ENCODE measurements around the gene ARHGAP6.

The ARHGAP6 gene, protein sequence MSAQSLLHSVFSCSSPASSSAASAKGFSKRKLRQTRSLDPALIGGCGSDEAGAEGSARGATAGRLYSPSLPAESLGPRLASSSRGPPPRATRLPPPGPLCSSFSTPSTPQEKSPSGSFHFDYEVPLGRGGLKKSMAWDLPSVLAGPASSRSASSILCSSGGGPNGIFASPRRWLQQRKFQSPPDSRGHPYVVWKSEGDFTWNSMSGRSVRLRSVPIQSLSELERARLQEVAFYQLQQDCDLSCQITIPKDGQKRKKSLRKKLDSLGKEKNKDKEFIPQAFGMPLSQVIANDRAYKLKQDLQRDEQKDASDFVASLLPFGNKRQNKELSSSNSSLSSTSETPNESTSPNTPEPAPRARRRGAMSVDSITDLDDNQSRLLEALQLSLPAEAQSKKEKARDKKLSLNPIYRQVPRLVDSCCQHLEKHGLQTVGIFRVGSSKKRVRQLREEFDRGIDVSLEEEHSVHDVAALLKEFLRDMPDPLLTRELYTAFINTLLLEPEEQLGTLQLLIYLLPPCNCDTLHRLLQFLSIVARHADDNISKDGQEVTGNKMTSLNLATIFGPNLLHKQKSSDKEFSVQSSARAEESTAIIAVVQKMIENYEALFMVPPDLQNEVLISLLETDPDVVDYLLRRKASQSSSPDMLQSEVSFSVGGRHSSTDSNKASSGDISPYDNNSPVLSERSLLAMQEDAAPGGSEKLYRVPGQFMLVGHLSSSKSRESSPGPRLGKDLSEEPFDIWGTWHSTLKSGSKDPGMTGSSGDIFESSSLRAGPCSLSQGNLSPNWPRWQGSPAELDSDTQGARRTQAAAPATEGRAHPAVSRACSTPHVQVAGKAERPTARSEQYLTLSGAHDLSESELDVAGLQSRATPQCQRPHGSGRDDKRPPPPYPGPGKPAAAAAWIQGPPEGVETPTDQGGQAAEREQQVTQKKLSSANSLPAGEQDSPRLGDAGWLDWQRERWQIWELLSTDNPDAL (N-terminal part only)

DNA sequence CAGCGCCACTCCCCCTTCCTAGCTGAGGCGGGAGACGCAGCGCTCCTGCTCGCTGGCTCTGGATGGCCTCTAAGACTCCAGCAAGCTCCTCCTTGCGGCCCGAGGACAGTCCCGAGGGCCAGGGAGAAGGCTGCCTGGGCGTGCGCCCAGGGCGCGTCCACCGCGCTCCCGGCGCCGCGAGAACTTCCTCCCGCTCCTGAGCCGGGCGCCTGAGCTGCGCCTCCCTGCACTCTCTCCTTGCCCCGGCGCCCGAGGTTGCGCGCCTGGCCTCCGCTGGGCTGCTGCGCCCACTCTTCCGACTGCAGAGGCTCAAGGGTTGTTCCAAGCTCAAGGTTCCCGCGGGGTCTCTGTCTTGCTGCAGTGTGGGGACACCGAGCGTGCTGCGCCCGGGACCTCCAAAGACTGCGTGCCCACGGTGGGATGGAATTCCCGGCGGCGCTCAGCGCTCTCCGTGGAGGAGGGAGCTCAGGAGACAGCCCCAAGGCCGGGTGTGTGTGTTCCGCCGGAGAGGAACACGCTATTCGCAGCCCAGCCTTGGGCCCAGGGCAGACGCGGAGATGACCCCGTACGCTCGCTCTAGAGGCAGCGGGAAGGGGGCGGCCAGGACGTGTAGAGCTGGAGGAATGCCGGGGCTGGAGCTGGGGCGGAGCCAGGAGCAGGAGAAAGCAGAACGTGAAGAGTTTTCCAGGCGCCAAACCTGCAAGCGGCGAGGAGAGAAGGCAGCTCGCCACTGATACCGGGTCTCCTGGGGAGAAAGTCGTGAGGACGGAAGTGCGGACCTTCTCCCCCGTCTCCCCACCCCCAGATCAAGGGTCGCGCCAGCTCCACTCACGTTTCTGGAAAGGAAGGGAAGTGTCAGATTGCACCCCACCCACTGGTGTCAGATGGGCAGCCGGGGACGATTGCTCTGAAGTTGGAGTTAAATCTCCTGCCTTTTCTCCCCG, at the start of gene ARHGAP6:
Gene ARHGAP6 (minus strand): TSS at position 753 of the 944 bp plus-strand sequence. CDS start 1,092 bp downstream, outside the sequence.
- no peaks in the 10 kb centered on the region for H3K36me3 ChIP-seq (ENCODE audit: insufficient read depth, low read length)

DNA sequence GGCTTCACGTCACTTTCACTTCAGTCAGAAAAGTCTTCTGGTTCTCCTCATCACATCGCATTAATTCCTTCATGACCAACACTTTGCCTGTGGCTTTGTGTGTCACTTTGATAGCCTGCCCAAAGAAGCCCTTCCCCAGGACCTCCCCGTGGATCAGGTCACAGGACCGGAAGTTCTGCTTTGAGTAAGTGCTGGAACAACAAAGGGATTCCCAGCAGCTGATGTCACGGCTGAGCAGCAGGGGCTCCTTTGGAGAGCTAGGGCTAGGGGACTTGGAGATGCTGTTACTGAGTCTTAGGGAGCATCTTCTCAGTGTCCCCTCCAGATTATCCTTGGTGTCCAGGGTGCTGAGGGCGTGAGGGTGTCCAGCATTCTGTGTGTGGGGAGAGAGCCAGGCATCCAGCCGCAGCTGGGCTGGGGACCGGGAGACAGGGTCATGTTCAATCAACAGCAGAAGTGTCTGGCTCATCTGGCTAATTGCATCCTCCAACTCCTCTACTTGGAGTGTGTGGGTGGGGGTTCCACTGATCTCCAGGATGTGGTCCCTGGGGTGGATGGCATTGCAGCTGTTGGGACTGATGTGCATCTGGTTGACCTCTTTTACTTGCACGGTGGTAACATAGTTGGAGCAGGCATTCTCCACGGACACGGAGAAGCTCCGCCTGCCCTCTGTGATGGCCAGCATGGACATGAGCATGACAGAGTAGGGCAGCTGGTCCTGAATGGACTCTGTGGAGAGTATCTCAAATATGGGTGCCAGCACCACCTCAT, 39.2 kb upstream of the ARHGAP6 start:
- Histone ChIP-seq H3K9me3 (ENCODE audit: control insufficient read depth, insufficient read depth, low read length) (peaks cover 3% of the 10 kb centered on the region; the same call in 1 of the 2 replicates), H3K4me1 (ENCODE audit: insufficient read depth, low read length) (0 out of 2 replicates have a peak, but pooled peaks cover 10% of the 10 kb centered on the region), H3K9ac (ENCODE audit: low read depth, low read length) (no peak overlapping the region), H3K36me3 (ENCODE audit: insufficient read depth, low read length) (no peaks in the 10 kb centered on the region)

More for the DNA sequence above, at the start of gene ARHGAP6:
- Histone ChIP-seq H3K9me3 (ENCODE audit: control insufficient read depth, insufficient read depth, low read length) (no peaks in the 10 kb centered on the region), H3K9ac (ENCODE audit: low read depth, low read length) (peak within 1 kb of the TSS; percentile 71; the same call in 1 of the 2 replicates), H3K4me1 (ENCODE audit: insufficient read depth, low read length) (no peaks in the 10 kb centered on the region)

DNA sequence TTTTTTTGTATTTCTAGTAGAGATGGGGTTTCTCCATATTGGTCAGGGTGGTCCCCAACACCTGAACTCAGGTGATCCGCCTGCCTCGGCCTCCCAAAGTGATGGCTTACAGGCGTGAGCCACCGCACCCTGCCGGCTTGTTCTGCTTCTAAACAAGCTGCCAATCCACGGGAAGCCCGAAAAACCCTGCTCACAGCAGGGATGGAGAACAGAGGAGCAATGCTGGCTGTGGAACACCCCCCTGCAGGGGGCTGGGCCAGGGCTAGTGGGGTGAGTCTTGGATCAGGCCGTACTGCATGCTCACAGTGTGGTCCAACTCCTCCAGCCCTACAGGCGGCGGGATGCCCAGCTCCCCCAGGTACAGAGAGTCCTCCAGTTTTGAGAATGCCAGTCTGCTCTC, 38.1 kb upstream of the ARHGAP6 start:
- Histone ChIP-seq H3K36me3 (ENCODE audit: insufficient read depth, low read length) (no peaks in the 10 kb centered on the region), H3K9me3 (ENCODE audit: control insufficient read depth, insufficient read depth, low read length) (peaks cover 3% of the 10 kb centered on the region; the same call in 1 of the 2 replicates), H3K9ac (ENCODE audit: low read depth, low read length) (no peak overlapping the region), H3K4me1 (ENCODE audit: insufficient read depth, low read length) (0 out of 2 replicates have a peak, but pooled peaks cover 10% of the 10 kb centered on the region)

DNA sequence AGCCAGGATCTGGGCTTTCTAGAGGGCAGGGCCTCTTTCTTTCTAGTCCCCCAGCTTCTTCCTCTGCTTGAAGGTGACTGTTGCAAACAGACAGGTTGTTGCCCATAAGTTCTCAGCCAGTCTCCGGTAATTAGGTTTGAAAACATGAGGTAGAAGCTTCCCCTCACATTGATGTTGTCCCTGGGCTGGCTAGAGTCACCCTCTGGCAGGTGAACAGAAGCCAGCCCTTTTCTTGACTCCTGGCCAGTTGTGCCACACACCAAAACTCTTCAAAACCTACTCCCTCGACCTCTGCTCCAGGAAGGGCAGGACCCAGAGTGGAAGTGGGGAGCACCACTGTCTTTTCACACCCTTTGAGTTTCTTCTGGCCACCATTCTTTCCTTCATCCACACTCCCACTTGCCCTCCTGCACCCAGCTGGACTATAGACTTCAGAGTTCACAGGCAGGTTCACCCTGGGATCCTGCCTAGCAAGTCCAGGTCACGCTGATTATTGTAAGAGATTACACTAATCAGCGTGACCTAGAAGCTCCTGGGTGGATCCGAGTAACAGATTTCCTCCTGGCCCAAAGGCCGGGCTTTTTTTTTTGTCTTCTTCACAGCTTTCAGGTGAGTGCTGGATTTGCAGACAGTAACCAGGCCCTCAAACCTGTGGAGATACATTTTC, 37.4 kb upstream of the ARHGAP6 start:
- Histone ChIP-seq H3K9me3 (ENCODE audit: control insufficient read depth, insufficient read depth, low read length) (peaks cover 3% of the 10 kb centered on the region; the same call in 1 of the 2 replicates), H3K4me1 (ENCODE audit: insufficient read depth, low read length) (0 out of 2 replicates have a peak, but pooled peaks cover 10% of the 10 kb centered on the region), H3K9ac (ENCODE audit: low read depth, low read length) (no peak overlapping the region), H3K36me3 (ENCODE audit: insufficient read depth, low read length) (no peaks in the 10 kb centered on the region)

DNA sequence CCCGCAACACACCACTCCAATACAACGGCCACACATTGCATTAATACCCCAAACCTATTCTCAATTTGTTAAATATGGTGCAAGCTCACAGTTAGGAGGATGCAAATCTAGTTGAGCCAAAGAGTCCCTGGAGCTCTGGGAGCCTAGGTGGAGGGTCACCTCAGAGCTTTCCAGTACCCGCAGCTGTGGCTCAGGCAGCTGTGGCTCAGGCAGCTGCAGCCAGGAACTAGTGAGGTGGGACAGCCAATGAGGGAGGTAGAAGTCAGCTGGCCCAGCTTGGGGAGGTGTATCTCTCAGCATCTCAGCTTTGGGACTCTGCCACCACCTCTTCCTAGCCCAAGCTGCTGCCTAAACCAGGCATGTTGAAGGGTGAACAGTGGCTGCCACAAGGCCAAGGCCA, 36.7 kb upstream of the ARHGAP6 start:
- 0 out of 2 replicates have a peak, but pooled peaks cover 10% of the 10 kb centered on the region for H3K4me1 ChIP-seq (ENCODE audit: insufficient read depth, low read length)
- no peaks in the 10 kb centered on the region for H3K36me3 ChIP-seq (ENCODE audit: insufficient read depth, low read length)
- H3K9me3 ChIP-seq (ENCODE audit: control insufficient read depth, insufficient read depth, low read length): peaks cover 3% of the 10 kb centered on the region; the same call in 1 of the 2 replicates
- H3K9ac ChIP-seq (ENCODE audit: low read depth, low read length): no peak overlapping the region

DNA sequence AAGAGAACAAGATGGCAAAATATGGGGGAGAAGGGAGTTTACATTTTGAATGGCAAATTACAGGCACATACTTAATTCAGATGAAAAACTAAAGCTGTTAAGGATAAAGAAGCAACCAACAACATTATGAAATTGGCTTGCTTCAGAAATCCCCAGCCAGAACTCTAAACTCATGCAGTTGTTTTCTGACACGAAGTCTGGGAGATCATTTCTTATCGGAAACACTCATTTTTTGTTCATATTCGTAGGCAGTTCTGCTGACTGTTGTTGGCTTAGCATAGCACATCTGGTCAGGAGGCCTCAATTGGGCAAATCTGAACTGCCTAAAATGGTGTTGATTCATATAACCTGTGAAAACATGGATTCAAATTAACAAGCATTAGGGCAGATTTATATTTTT, 33.0 kb upstream of the ARHGAP6 start:
- Histone ChIP-seq H3K9me3 (ENCODE audit: control insufficient read depth, insufficient read depth, low read length) (no peaks in the 10 kb centered on the region), H3K4me1 (ENCODE audit: insufficient read depth, low read length) (no peaks in the 10 kb centered on the region), H3K36me3 (ENCODE audit: insufficient read depth, low read length) (no peaks in the 10 kb centered on the region), H3K9ac (ENCODE audit: low read depth, low read length) (no peak overlapping the region)

DNA sequence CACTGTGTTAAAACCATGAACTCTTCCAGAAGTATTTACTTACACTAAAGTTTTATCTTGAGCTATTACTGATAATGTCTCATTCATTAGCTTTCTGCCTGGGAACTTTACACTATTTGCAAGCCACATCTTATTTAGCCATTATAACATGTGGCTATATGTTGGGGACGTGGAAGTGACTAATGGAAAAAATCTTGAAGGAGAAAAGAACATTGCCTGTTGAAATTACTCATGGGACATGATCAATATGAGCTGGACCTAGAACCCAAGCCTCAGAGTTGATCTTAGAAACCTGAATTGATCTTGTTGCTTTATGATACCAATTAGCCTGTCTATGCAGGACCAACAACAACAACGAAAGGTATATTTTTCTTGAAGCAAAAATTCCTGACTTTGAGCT, 22.5 kb upstream of the ARHGAP6 start:
- Histone ChIP-seq H3K9me3 (ENCODE audit: control insufficient read depth, insufficient read depth, low read length) (no peaks in the 10 kb centered on the region), H3K9ac (ENCODE audit: low read depth, low read length) (no peak overlapping the region), H3K4me1 (ENCODE audit: insufficient read depth, low read length) (no peaks in the 10 kb centered on the region), H3K36me3 (ENCODE audit: insufficient read depth, low read length) (no peaks in the 10 kb centered on the region)

DNA sequence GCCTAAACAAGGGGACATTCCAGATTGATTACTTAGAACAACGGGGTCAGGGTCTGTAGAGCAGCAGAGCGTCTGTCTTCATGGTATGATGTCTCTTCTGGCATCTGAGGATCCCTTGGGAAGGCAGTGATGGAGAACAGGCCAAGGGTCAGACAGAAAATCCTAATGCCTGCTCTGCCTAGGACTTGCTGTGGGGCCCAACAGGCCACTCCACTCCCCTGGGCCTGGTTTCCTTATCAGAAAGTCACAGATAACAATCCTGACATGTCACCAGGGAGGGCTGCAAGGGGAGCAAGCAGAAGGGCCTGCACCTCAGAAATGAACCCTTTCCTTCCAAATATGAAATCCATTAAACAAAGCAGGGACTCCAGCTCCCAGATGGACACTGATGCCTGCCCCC, 21.4 kb upstream of the ARHGAP6 start:
- H3K4me1 ChIP-seq (ENCODE audit: insufficient read depth, low read length): no peaks in the 10 kb centered on the region
- no peak overlapping the region for H3K9ac ChIP-seq (ENCODE audit: low read depth, low read length)
- H3K9me3 ChIP-seq (ENCODE audit: control insufficient read depth, insufficient read depth, low read length): no peaks in the 10 kb centered on the region
- H3K36me3 ChIP-seq (ENCODE audit: insufficient read depth, low read length): no peaks in the 10 kb centered on the region

DNA sequence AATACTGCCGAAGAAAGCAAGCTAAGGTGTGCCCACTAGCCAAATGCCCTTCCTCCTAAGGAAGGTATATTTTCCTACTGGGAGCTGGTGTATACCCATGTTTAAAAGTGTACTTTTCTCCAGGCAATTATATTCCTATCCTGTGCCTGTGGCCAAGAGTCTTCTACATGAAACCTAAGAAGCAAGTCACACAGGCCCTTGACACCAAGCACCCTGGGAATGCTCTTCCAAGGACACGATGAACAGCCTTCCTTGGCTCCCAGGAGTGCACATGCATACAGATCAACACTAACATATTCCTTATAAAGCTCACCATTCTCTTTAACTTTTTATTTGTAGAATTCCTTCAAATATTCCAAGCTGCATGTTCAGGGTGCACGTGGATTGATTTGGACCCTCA, 17.3 kb upstream of the ARHGAP6 start:
- Histone ChIP-seq H3K4me1 (ENCODE audit: insufficient read depth, low read length) (no peaks in the 10 kb centered on the region), H3K36me3 (ENCODE audit: insufficient read depth, low read length) (no peaks in the 10 kb centered on the region)

DNA sequence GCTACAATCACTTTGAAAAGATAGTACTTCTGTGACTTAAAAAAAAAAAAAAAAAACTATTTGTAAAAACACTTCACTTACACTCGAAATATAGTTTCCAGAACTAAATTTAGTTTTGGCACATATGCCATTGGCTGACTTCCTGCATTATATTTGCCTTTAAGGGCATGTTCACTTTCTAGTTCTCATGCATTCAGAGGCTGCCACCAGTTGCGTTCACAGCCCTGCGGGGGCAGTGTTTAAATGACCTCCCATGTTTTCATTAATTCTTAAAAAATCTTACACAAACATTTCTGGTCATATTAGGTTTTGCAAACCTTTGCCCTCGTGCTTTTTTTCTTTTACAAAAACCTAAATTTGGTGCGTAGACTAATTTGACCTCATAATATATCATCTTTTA, 12.4 kb upstream of the ARHGAP6 start:
- Histone ChIP-seq H3K4me1 (ENCODE audit: insufficient read depth, low read length) (no peaks in the 10 kb centered on the region), H3K9ac (ENCODE audit: low read depth, low read length) (no peak overlapping the region), H3K36me3 (ENCODE audit: insufficient read depth, low read length) (no peaks in the 10 kb centered on the region), H3K9me3 (ENCODE audit: control insufficient read depth, insufficient read depth, low read length) (no peaks in the 10 kb centered on the region)

More for the DNA sequence above, 17.3 kb upstream of the ARHGAP6 start:
- Histone ChIP-seq H3K9ac (ENCODE audit: low read depth, low read length) (no peak overlapping the region), H3K9me3 (ENCODE audit: control insufficient read depth, insufficient read depth, low read length) (no peaks in the 10 kb centered on the region)

DNA sequence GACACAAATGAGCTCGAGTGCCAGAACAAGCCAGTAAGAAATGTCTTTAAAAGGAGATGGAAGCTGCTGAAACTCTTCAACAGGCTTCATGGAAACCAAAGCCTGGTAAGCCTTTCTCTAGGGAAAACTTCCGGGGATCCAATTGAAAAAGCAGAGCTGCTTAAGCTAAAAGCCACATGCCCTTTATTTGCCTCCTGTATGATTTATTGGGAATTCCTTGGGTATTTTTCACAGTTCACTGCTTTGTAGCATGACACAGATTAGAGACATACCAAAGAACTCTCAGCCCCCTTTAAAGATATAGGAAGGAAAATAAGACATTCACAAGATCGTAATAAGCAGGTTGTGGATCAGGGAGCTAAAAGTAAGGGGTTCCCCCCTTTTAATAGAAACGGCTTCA, 6.5 kb upstream of the ARHGAP6 start:
- Histone ChIP-seq H3K9ac (ENCODE audit: low read depth, low read length) (no peak overlapping the region), H3K9me3 (ENCODE audit: control insufficient read depth, insufficient read depth, low read length) (no peaks in the 10 kb centered on the region), H3K36me3 (ENCODE audit: insufficient read depth, low read length) (no peaks in the 10 kb centered on the region), H3K4me1 (ENCODE audit: insufficient read depth, low read length) (no peaks in the 10 kb centered on the region)

DNA sequence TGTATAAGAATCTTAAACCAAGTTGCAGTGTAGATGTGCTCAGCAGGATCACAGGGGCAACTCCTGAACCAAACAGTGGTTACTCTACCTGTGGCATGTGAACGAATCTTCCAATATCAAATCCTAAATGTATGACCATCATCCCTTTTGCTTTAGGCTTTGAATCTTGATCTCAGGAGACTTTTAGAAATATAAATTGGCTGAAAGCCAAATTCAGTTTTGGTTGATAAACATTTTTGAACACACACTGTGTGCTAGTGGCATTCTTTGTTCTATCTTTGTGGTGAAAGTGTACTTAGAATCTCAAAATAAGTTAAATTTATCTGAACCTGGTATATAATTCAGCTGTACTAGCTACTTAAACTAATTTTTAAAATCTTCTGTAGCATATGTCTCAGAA, 4.6 kb upstream of the ARHGAP6 start:
- no peaks in the 10 kb centered on the region for H3K9me3 ChIP-seq (ENCODE audit: control insufficient read depth, insufficient read depth, low read length)
- no peaks in the 10 kb centered on the region for H3K4me1 ChIP-seq (ENCODE audit: insufficient read depth, low read length)
- H3K9ac ChIP-seq (ENCODE audit: low read depth, low read length): no peak overlapping the region
- no peaks in the 10 kb centered on the region for H3K36me3 ChIP-seq (ENCODE audit: insufficient read depth, low read length)

Data from ES-I3 (cell line).